RCC 7860 (cell line): ENCODE data around the gene NPTX2.

ENCODE experiments used
- DNase-seq: peaks from one replicate; pipeline ENCODE4 v3.0.0-alpha.2; 2015; ENCODE audit warnings: low spot score
- FAIRE-seq: peaks from 2 replicates; lab custom pipeline; 2012; peaks lifted over from hg19 to GRCh38; lab: Jason Lieb, UNC

Gene NPTX2

GRCh38 chr7:98651760-98652159, 34.7 kb downstream of the NPTX2 start:
- DNase-seq (no peak), FAIRE-seq (no peak)

- FAIRE-seq, result no peak
- no peak for DNase-seq
These were observed 36.7 kb downstream of the NPTX2 start for GRCh38 chr7:98653601-98654310.

- DNase-seq (no peak), FAIRE-seq (no peak)
These were observed 37.6 kb downstream of the NPTX2 start for GRCh38 chr7:98654524-98655272.

DNA sequence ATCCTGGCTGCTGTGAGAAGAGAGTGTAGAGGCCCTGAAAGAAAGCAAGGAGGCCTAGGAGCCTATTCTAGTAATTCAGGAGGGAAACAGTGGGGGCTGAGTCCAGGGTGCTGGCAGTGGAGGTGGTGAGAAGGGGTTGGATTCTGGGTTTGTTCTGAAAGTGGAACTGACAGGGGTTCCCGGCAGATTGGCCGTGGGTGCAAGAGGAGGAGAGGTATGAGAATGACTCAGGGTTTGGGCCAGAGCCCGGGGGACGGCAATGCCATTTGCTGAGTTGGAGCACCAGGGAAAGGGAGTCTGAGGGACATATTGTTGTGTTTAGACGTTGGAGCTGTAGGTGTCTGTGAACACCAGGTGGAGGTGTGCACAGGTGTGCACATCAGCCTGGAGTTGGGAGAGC, 38.5 kb downstream of the NPTX2 start:
- DNase-seq, result no peak
- no peak for FAIRE-seq

DNA sequence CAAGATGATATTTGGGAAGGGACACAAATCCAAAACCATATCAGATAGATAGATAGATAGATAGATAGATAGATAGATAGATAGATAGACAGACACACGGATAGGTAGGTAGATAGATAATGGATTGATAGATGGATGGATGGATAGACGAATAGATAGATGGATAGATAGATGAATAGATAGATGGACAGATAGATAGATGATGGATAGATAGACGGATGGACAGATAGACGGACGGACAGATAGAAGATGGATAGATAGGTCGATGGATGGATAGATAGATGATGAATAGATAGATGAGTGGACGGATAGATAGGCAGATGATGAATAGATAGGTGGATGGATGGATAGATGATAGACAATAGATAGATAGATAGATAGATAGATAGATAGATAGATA, 39.8 kb downstream of the NPTX2 start:
- no peak for FAIRE-seq
- no peak for DNase-seq

- DNase-seq (no peak), FAIRE-seq (no peak)
These were observed 40.7 kb downstream of the NPTX2 start for GRCh38 chr7:98657736-98658135.

GRCh38 chr7:98659756-98660155, 42.7 kb downstream of the NPTX2 start:
- DNase-seq (no peak), FAIRE-seq (no peak)

GRCh38 chr7:98661607-98662006, 44.5 kb downstream of the NPTX2 start:
- FAIRE-seq (no peak), DNase-seq (no peak)

DNA sequence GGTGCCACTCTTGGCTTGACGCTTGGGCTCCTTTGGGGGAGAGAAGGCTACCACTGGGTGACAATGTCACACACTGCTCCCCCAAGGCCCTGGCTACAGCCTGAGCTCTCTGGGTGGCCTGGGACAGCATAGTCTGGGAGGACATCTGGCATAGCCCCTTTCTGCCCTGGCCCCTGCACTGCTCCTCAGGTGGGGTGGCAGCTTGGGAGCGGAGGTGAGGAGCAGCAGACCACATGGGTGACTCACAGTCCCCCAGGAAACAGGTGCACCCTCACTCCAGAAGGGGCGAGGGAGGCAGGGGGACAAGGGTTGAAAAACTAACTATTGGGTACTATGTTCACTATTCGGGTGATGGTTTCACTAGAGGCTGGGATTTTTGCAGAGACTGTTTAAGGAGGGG, 45.2 kb downstream of the NPTX2 start:
- DNase-seq (no peak), FAIRE-seq (no peak)

- no peak for DNase-seq
- FAIRE-seq, result no peak
These were observed 47.8 kb downstream of the NPTX2 start for GRCh38 chr7:98664882-98665281.

DNA sequence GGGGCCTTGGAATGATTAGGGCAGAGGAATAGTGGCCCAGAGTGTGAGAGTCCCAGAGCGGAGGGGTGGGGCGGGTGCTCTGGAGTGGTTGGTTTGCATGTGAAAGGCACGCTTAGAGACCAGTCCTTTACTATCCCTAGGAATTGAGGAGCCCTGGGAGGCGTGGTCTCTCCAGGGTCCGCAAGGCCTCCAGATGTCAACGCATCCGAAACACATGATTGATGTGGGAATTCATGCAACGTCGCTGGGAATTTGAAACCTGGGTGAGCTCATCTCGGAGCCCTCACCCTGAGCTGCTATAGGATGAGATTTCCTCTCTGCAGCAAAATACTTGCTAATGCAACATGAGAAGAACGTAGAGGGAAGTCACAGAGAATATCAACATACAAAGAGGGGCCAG, 51.2 kb downstream of the NPTX2 start:
- DNase-seq, result no peak
- no peak for FAIRE-seq

GRCh38 chr7:98669329-98670000, 52.4 kb downstream of the NPTX2 start:
- FAIRE-seq, result no peak
- DNase-seq, result no peak

DNA sequence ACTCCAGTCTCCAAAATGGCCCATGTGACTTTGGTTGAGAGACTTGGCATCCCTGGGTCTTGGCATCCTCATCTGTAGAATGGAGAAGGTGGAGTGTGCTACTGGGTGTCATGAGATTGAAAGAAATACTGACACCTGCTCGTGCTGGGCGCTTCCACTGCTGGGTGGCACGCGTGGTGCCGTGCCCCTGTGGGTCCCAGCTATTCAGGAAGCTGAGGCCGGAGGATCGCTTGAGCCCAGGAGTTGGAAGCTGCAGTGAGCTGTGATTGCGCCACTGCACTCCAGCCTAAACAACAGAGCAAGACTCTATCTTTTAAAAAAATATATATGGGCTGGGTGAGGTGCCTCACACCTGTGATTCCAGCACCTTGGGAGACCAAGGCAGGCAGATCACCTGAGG, 53.1 kb downstream of the NPTX2 start:
- FAIRE-seq (no peak), DNase-seq (no peak)

GRCh38 chr7:98671733-98672331, 54.7 kb downstream of the NPTX2 start:
- FAIRE-seq (no peak), DNase-seq (no peak)

DNA sequence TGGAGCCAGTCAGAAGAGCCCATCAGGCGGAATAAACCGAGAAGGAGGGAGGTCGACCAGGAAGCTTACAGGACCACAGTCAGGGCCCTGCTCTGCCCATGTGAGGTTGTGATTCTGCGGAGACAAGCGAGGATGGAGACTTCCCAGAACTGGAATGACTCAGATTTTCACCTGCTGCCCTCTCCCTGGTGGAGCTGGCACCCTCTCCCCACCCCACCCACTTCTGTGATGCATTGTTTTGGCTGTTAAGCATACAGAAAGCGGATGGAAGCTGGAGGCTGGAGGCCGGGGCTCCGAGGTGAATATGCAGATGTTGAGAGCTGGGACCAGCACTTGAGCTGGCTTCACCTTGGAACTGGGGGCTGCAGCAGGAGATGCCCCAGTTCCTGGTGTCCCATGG, 57.4 kb downstream of the NPTX2 start:
- DNase-seq, result no peak
- no peak for FAIRE-seq

DNA sequence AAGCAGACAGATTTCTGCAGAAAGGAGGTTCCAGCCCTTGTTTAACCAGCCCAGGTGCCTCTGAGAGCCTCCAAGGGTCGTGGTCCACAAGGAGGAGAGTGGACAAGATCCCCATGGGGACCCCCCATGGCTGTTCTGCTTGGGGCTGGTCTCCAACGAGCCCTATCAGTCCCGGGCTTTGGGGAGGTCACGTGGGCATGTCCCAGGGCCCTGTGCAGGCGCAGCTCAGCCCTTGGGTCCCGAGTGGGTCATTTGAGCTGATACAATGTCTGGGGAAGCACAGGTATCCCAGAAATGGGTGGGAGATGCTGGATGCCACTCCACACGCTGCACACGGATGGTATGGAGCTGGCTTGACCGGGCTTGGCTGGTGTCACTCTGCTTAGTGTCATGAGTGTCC, 57.8 kb downstream of the NPTX2 start:
- DNase-seq, result no peak
- no peak for FAIRE-seq

DNA sequence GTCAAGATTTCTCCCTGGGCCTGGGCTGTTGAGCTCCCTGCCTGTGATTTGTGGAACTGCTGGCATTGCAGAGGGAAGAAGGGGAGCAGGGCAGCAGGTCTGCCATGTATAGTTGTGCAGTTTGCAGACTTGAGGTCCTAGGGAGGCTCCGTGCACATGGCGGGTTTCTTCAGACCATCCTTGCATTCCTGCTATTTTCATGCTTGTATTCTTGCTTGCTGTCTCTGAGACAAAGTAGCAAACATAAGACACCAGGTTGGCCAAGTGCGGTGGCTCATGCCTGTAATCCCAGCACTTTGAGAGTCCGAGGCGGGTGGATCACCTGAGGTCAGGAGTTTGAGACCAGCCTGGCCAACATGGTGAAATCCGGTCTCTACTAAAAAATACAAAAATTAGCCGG, 61.1 kb downstream of the NPTX2 start:
- FAIRE-seq, result no peak
- no peak for DNase-seq
